Measurements from ENCODE around the gene ACTRT1. TPM values are rescaled to one million over a fixed set of nuclear protein-coding genes. Genes with fewer than 3 reads are reported as not detected.
A peak's percentile ranks its signal among the peaks of the same experiment; 100 is the strongest.

The ACTRT1 gene
- polyA plus RNA-seq = not detected
- long read RNA-seq, donor 1 = 0 reads
- long read RNA-seq, donor 2 = 0 reads
- long read RNA-seq, donor 3 = 0 reads
- long read RNA-seq, donor 4 = 0 reads
- long read RNA-seq, donor 5 = 0 reads
- long read RNA-seq, donor 6 = 0 reads
- long read RNA-seq, donor 7 = 0 reads
- long read RNA-seq, donor 8 = 0 reads
- long read RNA-seq, donor 9 = 0 reads
- long read RNA-seq, donor 10 = 0 reads

- no peaks in the 10 kb centered on the region for H3K27me3 ChIP-seq (ENCODE audit: control insufficient read depth in 3 of 3, insufficient read depth in 3 of 3, low read length in 3 of 3)
- H3K4me1 ChIP-seq (ENCODE audit: control insufficient read depth in 3 of 3, insufficient read depth in 2 of 3, low read depth in 1 of 3, low read length in 2 of 3) = no peaks in the 10 kb centered on the region
- no peaks in the 10 kb centered on the region for H3K36me3 ChIP-seq (ENCODE audit: control insufficient read depth in 3 of 3, insufficient read depth in 2 of 3, low read depth in 1 of 3, low read length in 3 of 3)
- H3K27ac ChIP-seq (ENCODE audit: low read depth in 1 of 3, low read length in 2 of 3) = no peak within 1 kb of the TSS
- no peak within 1 kb of the TSS for H3K4me3 ChIP-seq (ENCODE audit: low read depth in 1 of 3, low read length in 3 of 3)
- FAIRE-seq (no peak), DNase-seq (no peak)
- WGBS, 3 donors = 35 to 79% (median 61%) methylated on average over 1 of the region's 1 CpG
- no peaks in the 10 kb centered on the region for H3K9me3 ChIP-seq (ENCODE audit: control insufficient read depth in 2 of 2, insufficient read depth in 1 of 2, low read depth in 1 of 2, low read length in 1 of 2)
Observed at GRCh38 chrX:128052303-128052702, at the start of gene ACTRT1. Gene ACTRT1 (minus strand): TSS chrX:128052403. CDS start chrX:128052206, 197 bp downstream.

- Histone ChIP-seq H3K36me3 (ENCODE audit: control insufficient read depth in 3 of 3, insufficient read depth in 2 of 3, low read depth in 1 of 3, low read length in 3 of 3) (no peaks in the 10 kb centered on the region), H3K27me3 (ENCODE audit: control insufficient read depth in 3 of 3, insufficient read depth in 3 of 3, low read length in 3 of 3) (no peaks in the 10 kb centered on the region), H3K9me3 (ENCODE audit: control insufficient read depth in 2 of 2, insufficient read depth in 1 of 2, low read depth in 1 of 2, low read length in 1 of 2) (no peaks in the 10 kb centered on the region), H3K4me3 (ENCODE audit: low read depth in 1 of 3, low read length in 3 of 3) (no peak overlapping the region), H3K27ac (ENCODE audit: low read depth in 1 of 3, low read length in 2 of 3) (no peak overlapping the region), H3K4me1 (ENCODE audit: control insufficient read depth in 3 of 3, insufficient read depth in 2 of 3, low read depth in 1 of 3, low read length in 2 of 3) (no peaks in the 10 kb centered on the region)
- WGBS, 3 donors = 32 to 54% (median 34%) methylated on average over 2 of the region's 2 CpGs
- FAIRE-seq (no peak), DNase-seq (no peak)
Observed at GRCh38 chrX:128078545-128078944, 26.3 kb upstream of the ACTRT1 start.

GRCh38 chrX:128057421-128057820 lies 5.2 kb upstream of the ACTRT1 start:
- FAIRE-seq (no peak), DNase-seq (no peak)
- WGBS, 3 donors = 86 to 100% (median 92%) methylated on average over 2 of the region's 2 CpGs
- no peaks in the 10 kb centered on the region for H3K9me3 ChIP-seq (ENCODE audit: control insufficient read depth in 2 of 2, insufficient read depth in 1 of 2, low read depth in 1 of 2, low read length in 1 of 2)
- H3K27me3 ChIP-seq (ENCODE audit: control insufficient read depth in 3 of 3, insufficient read depth in 3 of 3, low read length in 3 of 3) = no peaks in the 10 kb centered on the region
- no peak overlapping the region for H3K27ac ChIP-seq (ENCODE audit: low read depth in 1 of 3, low read length in 2 of 3)
- H3K4me1 ChIP-seq (ENCODE audit: control insufficient read depth in 3 of 3, insufficient read depth in 2 of 3, low read depth in 1 of 3, low read length in 2 of 3) = no peaks in the 10 kb centered on the region
- H3K36me3 ChIP-seq (ENCODE audit: control insufficient read depth in 3 of 3, insufficient read depth in 2 of 3, low read depth in 1 of 3, low read length in 3 of 3) = no peaks in the 10 kb centered on the region
- no peak overlapping the region for H3K4me3 ChIP-seq (ENCODE audit: low read depth in 1 of 3, low read length in 3 of 3)

- no peak for FAIRE-seq
- 77 to 89% (median 80%) methylated on average over 10 of the region's 10 CpGs for WGBS, 3 donors
- Histone ChIP-seq H3K4me1 (ENCODE audit: control insufficient read depth in 3 of 3, insufficient read depth in 2 of 3, low read depth in 1 of 3, low read length in 2 of 3) (no peaks in the 10 kb centered on the region), H3K9me3 (ENCODE audit: control insufficient read depth in 2 of 2, insufficient read depth in 1 of 2, low read depth in 1 of 2, low read length in 1 of 2) (no peaks in the 10 kb centered on the region), H3K27me3 (ENCODE audit: control insufficient read depth in 3 of 3, insufficient read depth in 3 of 3, low read length in 3 of 3) (no peaks in the 10 kb centered on the region), H3K4me3 (ENCODE audit: low read depth in 1 of 3, low read length in 3 of 3) (no peak overlapping the region), H3K27ac (ENCODE audit: low read depth in 1 of 3, low read length in 2 of 3) (no peak overlapping the region), H3K36me3 (ENCODE audit: control insufficient read depth in 3 of 3, insufficient read depth in 2 of 3, low read depth in 1 of 3, low read length in 3 of 3) (no peaks in the 10 kb centered on the region)
- DNase-seq = no peak
Observed at GRCh38 chrX:128051526-128051925, 677 bp downstream of the ACTRT1 start.

GRCh38 chrX:128035318-128035717 lies 16.9 kb downstream of the ACTRT1 start:
- H3K4me3 ChIP-seq (ENCODE audit: low read depth in 1 of 3, low read length in 3 of 3) = no peak overlapping the region
- no peaks in the 10 kb centered on the region for H3K36me3 ChIP-seq (ENCODE audit: control insufficient read depth in 3 of 3, insufficient read depth in 2 of 3, low read depth in 1 of 3, low read length in 3 of 3)
- H3K4me1 ChIP-seq (ENCODE audit: control insufficient read depth in 3 of 3, insufficient read depth in 2 of 3, low read depth in 1 of 3, low read length in 2 of 3) = no peaks in the 10 kb centered on the region
- H3K9me3 ChIP-seq (ENCODE audit: control insufficient read depth in 2 of 2, insufficient read depth in 1 of 2, low read depth in 1 of 2, low read length in 1 of 2) = no peaks in the 10 kb centered on the region
- DNase-seq (no peak), FAIRE-seq (no peak)
- no peak overlapping the region for H3K27ac ChIP-seq (ENCODE audit: low read depth in 1 of 3, low read length in 2 of 3)
- no peaks in the 10 kb centered on the region for H3K27me3 ChIP-seq (ENCODE audit: control insufficient read depth in 3 of 3, insufficient read depth in 3 of 3, low read length in 3 of 3)

GRCh38 chrX:128021566-128021965 lies 30.6 kb downstream of the ACTRT1 start:
- Histone ChIP-seq H3K27me3 (ENCODE audit: control insufficient read depth in 3 of 3, insufficient read depth in 3 of 3, low read length in 3 of 3) (no peaks in the 10 kb centered on the region), H3K27ac (ENCODE audit: low read depth in 1 of 3, low read length in 2 of 3) (no peak overlapping the region), H3K36me3 (ENCODE audit: control insufficient read depth in 3 of 3, insufficient read depth in 2 of 3, low read depth in 1 of 3, low read length in 3 of 3) (no peaks in the 10 kb centered on the region), H3K4me1 (ENCODE audit: control insufficient read depth in 3 of 3, insufficient read depth in 2 of 3, low read depth in 1 of 3, low read length in 2 of 3) (no peaks in the 10 kb centered on the region), H3K9me3 (ENCODE audit: control insufficient read depth in 2 of 2, insufficient read depth in 1 of 2, low read depth in 1 of 2, low read length in 1 of 2) (peaks cover 0 to 2% of the 10 kb centered on the region in 2 donors), H3K4me3 (ENCODE audit: low read depth in 1 of 3, low read length in 3 of 3) (no peak overlapping the region)
- peak; percentile 39 for FAIRE-seq
- 73 to 90% (median 78%) methylated on average over 1 of the region's 1 CpG for WGBS, 3 donors
- no peak for DNase-seq

- no peaks in the 10 kb centered on the region for H3K4me1 ChIP-seq (ENCODE audit: control insufficient read depth in 3 of 3, insufficient read depth in 2 of 3, low read depth in 1 of 3, low read length in 2 of 3)
- H3K9me3 ChIP-seq (ENCODE audit: control insufficient read depth in 2 of 2, insufficient read depth in 1 of 2, low read depth in 1 of 2, low read length in 1 of 2) = peaks cover 0 to 2% of the 10 kb centered on the region in 2 donors
- H3K27ac ChIP-seq (ENCODE audit: low read depth in 1 of 3, low read length in 2 of 3) = no peak overlapping the region
- no peaks in the 10 kb centered on the region for H3K36me3 ChIP-seq (ENCODE audit: control insufficient read depth in 3 of 3, insufficient read depth in 2 of 3, low read depth in 1 of 3, low read length in 3 of 3)
- no peak overlapping the region for H3K4me3 ChIP-seq (ENCODE audit: low read depth in 1 of 3, low read length in 3 of 3)
- DNase-seq (no peak), FAIRE-seq (no peak)
- 0 to 14% (median 5%) methylated on average over 2 of the region's 2 CpGs for WGBS, 3 donors
- no peaks in the 10 kb centered on the region for H3K27me3 ChIP-seq (ENCODE audit: control insufficient read depth in 3 of 3, insufficient read depth in 3 of 3, low read length in 3 of 3)
Observed at GRCh38 chrX:128020701-128021100, 31.5 kb downstream of the ACTRT1 start.

GRCh38 chrX:128019218-128019617 lies 33.0 kb downstream of the ACTRT1 start:
- Histone ChIP-seq H3K36me3 (ENCODE audit: control insufficient read depth in 3 of 3, insufficient read depth in 2 of 3, low read depth in 1 of 3, low read length in 3 of 3) (no peaks in the 10 kb centered on the region), H3K27me3 (ENCODE audit: control insufficient read depth in 3 of 3, insufficient read depth in 3 of 3, low read length in 3 of 3) (no peaks in the 10 kb centered on the region), H3K4me3 (ENCODE audit: low read depth in 1 of 3, low read length in 3 of 3) (no peak overlapping the region), H3K4me1 (ENCODE audit: control insufficient read depth in 3 of 3, insufficient read depth in 2 of 3, low read depth in 1 of 3, low read length in 2 of 3) (no peaks in the 10 kb centered on the region), H3K27ac (ENCODE audit: low read depth in 1 of 3, low read length in 2 of 3) (no peak overlapping the region), H3K9me3 (ENCODE audit: control insufficient read depth in 2 of 2, insufficient read depth in 1 of 2, low read depth in 1 of 2, low read length in 1 of 2) (no peaks in the 10 kb centered on the region)
- FAIRE-seq = peak; percentile 75
- WGBS, 3 donors = 51 to 90% (median 78%) methylated on average over 2 of the region's 2 CpGs
- DNase-seq = no peak

- no peaks in the 10 kb centered on the region for H3K36me3 ChIP-seq (ENCODE audit: control insufficient read depth in 3 of 3, insufficient read depth in 2 of 3, low read depth in 1 of 3, low read length in 3 of 3)
- H3K4me3 ChIP-seq (ENCODE audit: low read depth in 1 of 3, low read length in 3 of 3) = no peak overlapping the region
- no peaks in the 10 kb centered on the region for H3K9me3 ChIP-seq (ENCODE audit: control insufficient read depth in 2 of 2, insufficient read depth in 1 of 2, low read depth in 1 of 2, low read length in 1 of 2)
- DNase-seq (no peak), FAIRE-seq (no peak)
- H3K4me1 ChIP-seq (ENCODE audit: control insufficient read depth in 3 of 3, insufficient read depth in 2 of 3, low read depth in 1 of 3, low read length in 2 of 3) = no peaks in the 10 kb centered on the region
- WGBS, 3 donors = 42 to 81% (median 50%) methylated on average over 1 of the region's 1 CpG
- H3K27ac ChIP-seq (ENCODE audit: low read depth in 1 of 3, low read length in 2 of 3) = no peak overlapping the region
- no peaks in the 10 kb centered on the region for H3K27me3 ChIP-seq (ENCODE audit: control insufficient read depth in 3 of 3, insufficient read depth in 3 of 3, low read length in 3 of 3)
Observed at GRCh38 chrX:128012015-128012414, 40.2 kb downstream of the ACTRT1 start.

Measured in small intestine (tissue), 16 donors.